Ramos (cell line): Measurements from ENCODE around the gene GOLT1B.
"Not testable (repeated sequence)": the region's sequence is repeated elsewhere in the genome, so short reads cannot be mapped to it uniquely, and the experiment has no call there.

Source experiments
- in situ Hi-C: fragments of 300-500 bp; cut with MboI; formaldehyde crosslinking; loops from one replicate; pipeline ENCODE4 v1.14.3; 2022; ENCODE audit warnings: low sequenced_read_pairs; ENCODE audit not compliant: unreplicated experiment

GOLT1B gene, protein sequence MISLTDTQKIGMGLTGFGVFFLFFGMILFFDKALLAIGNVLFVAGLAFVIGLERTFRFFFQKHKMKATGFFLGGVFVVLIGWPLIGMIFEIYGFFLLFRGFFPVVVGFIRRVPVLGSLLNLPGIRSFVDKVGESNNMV

DNA sequence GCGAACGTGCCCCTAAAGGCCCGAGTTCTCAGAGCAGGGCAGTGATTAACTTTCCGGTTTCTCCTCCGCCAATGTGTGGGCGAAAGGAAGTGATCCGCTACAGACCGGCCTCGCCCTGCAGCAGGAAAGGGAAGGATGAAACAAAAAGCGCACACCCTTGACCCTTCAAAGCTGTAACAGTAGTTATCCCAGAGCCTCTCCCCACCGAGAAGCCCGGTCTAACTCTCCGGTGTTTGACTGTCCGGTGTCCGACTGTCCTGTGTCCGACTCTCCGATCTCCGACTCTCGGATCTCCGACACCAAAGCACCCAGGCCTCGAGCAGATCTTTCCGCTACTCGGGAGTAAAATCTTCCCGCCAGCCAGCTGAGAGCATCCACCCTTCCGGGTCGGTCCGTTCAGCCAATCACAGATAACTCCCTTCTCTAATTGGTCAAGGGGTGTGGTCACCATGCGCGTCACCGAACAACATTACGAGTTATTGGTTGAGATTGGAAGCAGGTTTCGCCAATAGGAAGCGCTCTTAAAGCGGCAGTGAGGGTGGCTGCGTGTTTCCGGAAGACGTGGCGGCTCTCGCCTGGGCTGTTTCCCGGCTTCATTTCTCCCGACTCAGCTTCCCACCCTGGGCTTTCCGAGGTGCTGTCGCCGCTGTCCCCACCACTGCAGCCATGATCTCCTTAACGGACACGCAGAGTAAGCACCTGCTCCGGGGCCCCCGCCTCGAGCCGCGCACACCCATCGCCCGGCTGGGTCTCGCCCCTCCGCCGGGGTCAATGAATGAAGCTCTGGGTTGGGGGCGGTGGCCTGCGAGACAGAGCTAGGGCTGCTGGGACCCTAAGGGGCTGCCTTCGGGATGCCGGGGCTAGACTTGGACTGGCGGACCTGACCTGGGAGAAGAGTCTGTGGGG, at the start of gene GOLT1B, which contains the start of gene RECQL:
TSS of gene GOLT1B (plus strand) at position 532 of the 906 bp plus-strand sequence. CDS start at position 667, 135 bp downstream.
TSS of gene RECQL (minus strand) at position 378 of the 906 bp plus-strand sequence. CDS start 2,065 bp downstream, outside the sequence.
- in situ Hi-C loops = no loop called here

DNA sequence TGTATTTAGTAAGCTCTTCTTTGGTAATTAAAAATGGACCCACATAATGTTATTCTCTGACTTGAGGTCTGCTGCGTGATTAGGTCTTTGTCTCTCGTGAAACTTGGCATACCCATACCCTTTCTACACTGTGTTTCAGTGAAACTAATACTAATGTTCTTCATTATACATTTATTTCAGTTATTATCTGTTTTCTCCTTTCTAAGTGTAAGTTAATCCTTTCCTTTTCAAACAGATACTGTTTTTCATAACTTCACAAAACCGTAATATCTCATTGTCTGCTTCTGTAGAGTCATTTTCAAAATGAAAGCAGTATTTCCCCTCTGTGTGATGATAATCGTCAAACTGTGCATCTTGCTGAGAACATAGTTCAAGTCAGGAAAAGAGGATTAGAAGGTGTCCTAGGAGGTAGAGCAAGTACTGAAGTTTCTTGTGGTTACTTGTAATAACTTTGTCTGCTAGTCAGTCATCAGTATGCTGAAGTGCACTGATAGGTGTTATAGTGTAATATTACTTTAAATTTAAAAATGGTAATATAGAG, 48.2 kb upstream of the GOLT1B start:
- in situ Hi-C loops = no loop called here

DNA sequence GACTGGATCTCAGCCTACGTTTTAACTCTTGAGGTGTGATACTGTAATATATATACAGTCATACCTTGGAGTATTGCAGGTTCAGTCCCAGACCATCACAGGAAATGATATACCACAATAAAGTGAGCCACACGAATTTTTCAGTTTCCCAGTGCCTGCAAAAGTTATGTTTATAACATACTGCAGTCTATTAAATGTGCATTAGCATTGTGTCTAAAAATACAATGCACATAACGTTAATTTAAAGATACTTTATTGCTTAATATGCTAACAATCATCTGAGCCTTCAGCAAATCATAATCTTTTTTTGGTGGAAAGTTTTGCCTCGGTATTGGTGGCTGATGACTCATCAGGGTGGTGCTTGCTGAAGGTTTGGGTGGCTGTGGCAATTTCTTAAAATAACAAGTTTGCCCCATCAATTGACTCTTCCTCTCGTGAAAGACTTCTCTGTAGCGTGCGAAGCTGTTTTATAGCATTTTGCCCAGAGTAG, 45.3 kb upstream of the GOLT1B start:
- in situ Hi-C loops = no loop called here

DNA sequence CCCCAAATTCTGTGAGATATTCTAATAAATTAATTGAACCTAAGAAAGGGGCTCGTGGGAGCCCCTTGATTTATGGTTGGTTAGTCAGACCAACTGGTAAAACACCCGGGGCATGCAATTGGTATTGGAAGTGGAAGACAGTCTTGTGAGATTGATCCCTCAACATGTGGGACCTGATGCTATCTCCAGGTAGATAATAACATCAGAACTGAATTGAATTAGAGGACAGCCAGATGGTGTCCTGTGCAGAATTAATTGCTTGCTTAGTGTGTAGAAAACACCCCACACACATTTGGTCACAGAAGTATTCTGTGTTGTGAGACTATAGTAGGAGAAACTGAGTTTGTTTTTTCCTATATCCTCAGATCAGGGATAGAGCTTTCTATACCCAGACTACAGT, 42.1 kb upstream of the GOLT1B start:
- in situ Hi-C loops = no loop called here

DNA sequence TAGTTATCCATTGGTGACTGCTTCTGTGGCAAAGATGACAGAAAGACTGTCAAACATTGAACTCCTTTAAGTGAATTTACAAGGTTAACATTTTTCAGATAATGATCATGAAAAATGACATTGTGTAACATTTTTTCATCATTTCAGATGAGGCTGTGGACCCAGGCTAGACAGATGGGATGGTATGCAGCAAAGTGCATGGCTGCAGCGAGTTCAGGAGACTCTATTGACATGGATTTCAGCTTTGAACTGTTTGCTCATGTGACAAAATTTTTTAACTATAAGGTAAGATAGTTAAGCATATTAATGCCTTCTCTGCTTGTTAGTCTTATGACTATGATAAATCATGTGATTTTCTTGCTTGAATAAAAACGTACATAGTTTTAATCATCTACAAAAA, 34.3 kb upstream of the GOLT1B start:
- in situ Hi-C loops = not testable (repeated sequence)

DNA sequence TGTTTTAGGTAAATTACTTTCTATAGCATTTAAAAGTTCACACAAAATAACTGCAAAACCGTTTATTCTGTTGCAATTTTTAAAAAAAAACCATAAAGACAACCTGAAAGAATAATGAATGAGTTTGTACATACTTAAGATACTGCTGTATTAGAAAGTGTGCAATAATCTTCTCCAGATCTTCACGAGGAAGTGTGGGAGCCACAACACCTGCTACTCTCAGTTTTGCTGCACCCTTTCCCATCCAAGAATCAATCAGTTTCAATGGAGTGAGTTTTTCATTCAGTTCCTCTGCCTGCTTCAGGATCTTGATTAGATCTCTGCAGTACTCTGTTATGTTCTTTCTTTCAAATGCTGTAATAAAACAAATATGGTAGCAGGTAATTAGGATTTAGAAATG, 30.3 kb upstream of the GOLT1B start:
- in situ Hi-C loops = no loop called here

DNA sequence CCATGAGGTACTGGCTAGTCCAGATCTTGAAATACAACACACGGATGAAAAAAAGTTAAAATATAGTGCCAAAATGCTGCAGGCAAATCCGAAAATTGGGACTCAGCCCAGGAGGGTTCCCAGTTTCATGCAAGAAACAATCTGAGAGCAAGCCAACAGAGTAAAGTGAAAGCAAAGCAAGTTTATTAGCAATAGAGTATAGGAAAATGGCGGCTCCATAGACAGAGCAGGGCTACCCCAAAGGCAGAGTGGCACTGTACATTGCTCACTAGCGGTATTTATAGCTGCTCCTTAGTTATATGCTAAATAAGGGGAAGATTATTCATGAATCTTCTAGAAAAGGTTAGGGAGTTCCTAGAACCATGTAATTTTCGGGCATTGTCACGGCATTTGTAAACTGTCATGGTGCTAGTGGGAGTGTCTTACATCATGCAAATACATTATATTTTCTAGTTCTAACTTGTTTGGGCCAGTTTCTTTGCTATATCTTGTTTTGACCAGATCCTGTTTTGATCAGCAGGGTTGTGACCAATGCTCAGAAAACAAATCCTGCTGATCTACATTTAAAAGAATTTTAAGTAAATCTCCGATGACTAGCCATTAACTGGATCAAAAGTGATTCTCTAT, 29.3 kb upstream of the GOLT1B start:
- in situ Hi-C loops = no loop called here

DNA sequence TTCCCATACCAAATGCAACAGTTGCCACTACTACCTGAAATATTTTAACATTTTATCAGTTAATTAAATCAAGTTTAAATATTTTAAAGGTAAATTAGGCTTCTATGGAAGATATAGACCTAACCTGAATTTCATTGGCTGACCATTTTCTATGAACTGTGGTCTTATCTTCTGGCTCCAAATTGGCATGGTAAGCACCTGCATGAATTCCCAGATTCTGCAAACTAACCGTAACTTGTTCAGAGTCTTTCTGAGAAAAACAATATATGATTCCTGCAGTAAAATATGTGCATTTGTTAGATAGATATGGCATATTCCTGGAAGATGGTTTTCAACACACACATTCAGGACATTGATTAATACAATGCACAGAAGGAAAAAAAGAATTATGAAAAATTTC, 26.0 kb upstream of the GOLT1B start:
- in situ Hi-C loops = no loop called here

DNA sequence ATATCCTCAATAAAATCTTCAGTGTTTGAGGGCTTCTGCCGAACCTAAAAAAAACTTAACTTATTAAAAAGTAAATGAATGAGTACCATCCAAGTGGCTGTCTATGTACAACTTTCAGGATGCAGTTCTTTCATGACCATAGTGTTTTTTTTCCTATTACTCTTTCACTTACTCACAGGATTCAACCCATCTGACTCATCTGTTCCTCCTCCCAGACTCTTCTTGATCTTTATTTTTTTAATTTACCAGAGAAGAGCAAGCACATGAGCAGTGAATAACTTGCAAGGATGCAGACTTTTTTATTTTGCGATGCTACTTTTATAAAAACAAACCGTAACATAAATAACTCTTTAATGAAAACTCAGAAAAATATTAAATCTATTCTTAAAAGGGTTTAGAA, 24.6 kb upstream of the GOLT1B start:
- in situ Hi-C loops = no loop called here

DNA sequence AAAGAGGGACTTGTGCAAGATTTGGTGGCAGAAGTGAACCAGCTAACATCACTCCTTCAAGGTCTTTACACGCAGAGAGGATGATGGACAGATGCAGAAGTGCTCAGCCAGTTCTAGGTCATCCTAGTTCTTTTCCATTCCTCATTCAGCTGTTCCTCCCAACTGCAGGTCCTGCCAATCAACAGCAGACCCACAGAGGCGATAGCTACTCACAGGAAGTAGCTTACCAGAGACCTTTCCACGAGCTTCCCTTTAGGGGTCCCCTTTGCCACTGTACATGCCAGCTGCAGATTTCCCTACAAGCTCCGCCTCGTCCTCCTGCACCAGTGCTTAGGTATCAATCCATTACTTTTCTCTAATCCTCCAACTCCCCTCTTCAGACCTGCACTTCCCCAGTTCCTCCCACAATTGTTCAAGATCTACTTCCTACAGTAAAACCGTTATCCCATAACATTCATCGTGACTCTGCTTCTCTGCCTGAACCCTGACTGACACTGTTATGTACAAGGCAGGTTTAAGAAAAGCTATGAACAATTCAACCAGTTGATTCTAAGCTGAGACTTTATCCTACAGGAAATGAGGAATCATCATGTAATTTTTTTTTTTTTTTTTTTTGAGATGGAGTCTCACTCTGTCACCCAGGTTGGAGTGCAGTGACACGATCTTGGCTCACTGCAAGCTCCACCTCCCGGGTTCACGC, 22.7 kb upstream of the GOLT1B start:
- in situ Hi-C loops = no loop called here

DNA sequence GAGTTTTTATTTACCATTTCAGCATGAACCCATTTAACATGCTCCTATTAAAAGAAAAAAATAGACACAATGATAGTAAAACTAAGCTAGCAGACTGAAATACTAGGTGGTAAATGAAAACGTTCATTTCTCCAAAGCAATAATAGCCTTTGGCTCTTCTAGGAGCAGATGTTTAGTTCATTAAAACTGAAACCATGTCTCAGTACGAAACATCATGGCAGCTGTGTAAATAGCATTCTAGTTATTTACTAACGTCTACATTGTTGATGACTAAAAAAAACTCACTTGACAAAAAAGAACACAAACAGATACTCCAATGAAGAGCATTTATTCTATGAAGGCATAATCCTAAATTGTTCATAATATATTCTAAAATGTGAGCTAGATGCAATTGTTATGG, 18.1 kb upstream of the GOLT1B start:
- in situ Hi-C loops = no loop called here

DNA sequence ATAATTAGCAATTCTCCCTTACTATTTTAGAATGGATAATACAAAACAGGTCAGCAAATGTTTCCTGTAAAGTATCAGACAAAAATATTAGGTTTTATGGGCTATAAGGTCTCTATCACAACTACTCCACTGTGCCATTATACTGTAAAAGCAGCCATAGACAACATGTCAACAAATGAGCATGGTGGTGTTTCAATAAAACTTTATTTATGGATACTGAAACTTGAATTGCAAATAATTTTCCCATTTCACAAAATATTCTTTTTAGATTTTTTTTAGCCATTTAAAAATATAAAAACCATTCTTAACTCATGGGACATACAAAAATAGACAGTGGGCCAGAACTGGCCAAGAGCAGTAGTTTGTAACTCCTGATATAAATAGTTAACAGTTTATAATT, 15.6 kb upstream of the GOLT1B start:
- in situ Hi-C loops = no loop called here

DNA sequence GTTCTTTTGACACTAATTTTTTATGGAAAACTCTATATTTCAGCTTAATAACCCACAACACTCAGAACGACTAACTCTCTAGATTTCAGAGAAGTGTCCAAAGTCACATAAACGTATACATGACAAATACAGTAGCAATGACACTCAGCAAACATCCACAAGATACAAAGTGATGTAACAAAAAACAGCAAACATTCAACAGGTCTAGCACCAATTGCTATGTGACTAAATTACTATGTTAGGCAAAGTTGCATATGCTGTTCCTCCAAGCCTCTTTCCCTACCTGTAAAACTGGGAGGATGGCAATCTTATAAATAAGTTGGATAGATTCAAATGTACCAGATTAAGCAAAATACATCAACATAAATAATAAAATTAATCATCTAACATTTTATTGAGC, 1.8 kb upstream of the GOLT1B start:
- in situ Hi-C loops = no loop called here

DNA sequence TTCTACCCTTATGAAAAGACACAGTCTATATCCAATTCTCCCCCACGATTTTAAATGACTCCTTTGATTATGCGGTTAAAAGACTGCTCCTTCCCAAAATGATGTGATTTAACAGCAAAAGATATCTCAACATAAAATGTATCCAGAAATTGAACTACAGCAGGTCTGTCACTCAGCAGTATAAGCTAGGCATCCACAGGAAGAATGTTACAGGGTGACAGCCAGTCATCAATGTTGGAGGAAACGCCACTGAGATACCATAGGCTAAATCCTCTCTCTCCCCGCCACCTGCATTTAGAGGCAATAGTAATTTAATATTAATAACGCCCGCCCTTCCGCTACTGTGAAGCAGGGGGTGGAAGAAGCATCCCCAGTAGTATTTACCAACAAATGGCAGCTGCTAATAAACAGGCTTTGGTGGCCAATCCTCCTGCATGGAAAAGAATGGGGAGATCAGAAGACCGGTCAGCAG, 767 bp upstream of the GOLT1B start:
- in situ Hi-C loops = no loop called here

DNA sequence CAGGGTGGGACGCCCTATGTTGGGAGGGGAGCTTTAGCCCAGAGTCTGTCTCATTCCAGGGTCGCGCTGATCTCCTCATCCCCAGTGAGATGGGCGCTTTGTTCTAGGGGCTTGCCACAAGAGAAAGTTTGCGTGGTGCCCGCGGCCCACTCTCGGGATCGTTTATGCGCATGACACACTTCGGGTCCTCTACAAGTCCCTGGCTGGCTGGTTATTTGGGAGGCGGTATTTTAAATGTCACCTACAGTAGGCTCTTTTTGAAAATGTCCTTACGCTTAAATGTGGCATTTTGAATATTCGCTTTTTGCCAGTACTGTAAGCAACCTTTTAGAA, 541 bp downstream of the GOLT1B start:
- in situ Hi-C loops = no loop called here

DNA sequence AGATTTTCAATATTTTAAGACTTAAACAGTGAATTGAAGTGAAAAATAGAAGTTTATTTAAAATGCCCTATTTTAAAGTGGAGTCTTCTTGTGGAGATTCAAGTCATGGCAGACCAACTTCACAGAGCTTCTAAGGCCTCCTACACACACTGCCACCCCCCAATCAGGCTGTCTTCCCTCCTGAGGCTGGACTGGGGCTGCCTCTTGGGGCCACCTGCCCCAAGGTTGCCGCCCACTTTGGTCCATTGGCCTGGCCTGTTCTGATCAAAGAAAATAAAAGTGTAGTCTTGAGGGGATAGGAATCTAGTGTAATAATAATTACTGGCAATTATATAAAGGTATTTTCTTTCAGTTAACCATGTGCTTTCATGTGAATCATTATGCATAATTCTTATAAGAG, 1.3 kb downstream of the GOLT1B start:
- in situ Hi-C loops = no loop called here

DNA sequence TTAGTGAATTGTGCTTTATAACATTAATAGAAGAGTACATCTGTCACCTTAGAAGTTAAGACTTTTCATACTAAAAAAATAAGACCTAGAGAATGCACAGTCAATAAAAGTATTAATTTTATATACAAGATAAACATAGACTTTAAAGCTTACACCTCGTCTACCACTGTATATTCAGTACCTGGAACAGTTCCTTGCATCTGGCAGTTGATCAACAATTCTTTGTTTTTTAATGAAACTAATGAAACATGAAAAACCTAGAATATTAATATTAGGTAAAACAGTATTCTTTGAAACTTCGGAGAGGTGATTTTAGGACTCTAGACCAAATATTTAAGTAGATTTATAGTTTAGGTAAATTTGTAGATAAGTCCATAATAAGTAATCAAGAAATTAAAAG, 4.3 kb downstream of the GOLT1B start:
- in situ Hi-C loops = no loop called here

DNA sequence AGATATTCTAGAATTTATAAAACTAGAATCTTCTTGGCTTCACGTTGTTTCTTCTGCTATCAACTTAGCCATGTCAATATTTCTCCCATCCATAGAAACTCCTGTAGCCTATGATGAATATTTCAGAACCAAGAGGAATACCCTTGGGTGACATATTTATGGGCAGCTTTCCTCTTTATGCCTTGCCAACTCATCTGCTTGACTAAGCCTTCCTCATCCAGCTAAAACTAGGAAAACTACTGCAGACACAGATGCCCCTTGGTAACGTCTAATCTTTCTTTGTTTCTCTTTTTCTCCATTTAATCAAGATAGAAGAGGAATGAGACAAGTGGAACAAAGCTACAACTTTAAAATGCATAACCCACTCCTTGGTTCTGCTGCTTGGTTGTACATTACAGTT, 6.3 kb downstream of the GOLT1B start:
- in situ Hi-C loops = no loop called here

DNA sequence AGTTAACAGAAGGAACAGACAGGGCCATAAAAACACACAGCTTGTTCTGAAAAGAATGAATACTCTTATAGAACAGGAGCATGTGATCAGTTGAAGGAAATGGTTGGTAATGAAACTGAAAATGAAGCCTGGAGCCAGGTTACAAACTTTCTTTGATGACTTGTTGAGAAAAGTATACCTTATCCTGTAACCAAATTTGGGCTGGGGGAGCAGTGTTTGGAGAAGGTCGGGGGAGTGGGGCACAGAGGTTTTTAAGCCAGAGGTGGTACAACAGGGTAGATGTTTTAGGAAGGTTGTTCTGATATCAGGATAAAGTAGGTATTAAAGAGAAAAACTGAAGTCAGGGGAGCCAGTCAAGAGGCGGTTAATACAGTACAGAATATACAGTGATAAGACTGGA, 8.2 kb downstream of the GOLT1B start:
- in situ Hi-C loops = no loop called here

DNA sequence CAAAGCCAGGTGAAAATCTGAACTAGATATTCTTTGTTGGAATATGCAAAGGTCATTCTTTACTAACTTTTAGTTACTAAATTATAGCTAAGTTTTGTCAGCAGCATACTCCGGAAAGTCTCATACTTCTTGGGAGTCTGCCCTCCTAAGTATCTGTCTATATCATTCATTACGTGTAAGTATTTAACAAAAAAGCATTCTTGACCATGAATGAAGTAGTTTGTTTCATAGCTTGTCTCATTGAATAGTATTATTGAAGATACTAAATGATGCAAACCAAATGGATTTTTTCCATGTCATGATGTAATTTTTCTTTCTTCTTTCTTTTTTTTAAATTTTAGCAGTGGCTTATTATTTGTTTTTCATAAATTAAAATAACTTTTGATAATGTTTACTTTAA, 14.7 kb downstream of the GOLT1B start:
- in situ Hi-C loops = no loop called here
